Keratinocyte (primary cell): Measurements from ENCODE around the gene MLH1.

Experiments used
- EZH2 ChIP-seq: IDR thresholded peaks from one replicate; pipeline ENCODE4 v1.6.1; 2012; ENCODE audit warnings: inconsistent platforms, mild to moderate bottlenecking, low read length, moderate library complexity
- TF ChIP-seq, protein P1 (sequence below), 3 experiments: IDR thresholded peaks in 1 of 3; conservative IDR thresholded peaks in 1 of 3; optimal IDR thresholded peaks in 1 of 3; 2 replicates in 2 of 3; 3 replicates in 1 of 3; pipeline versions ENCODE3 to v1.5.1; 2011; ENCODE audit warnings: low read length in 3 of 3, mild to moderate bottlenecking in 3 of 3, moderate library complexity in 2 of 3, control low read depth in 1 of 3, inconsistent platforms in 1 of 3; ENCODE audit not compliant: insufficient read depth in 2 of 3; ENCODE audit errors: extremely low read depth in 1 of 3

DNA sequence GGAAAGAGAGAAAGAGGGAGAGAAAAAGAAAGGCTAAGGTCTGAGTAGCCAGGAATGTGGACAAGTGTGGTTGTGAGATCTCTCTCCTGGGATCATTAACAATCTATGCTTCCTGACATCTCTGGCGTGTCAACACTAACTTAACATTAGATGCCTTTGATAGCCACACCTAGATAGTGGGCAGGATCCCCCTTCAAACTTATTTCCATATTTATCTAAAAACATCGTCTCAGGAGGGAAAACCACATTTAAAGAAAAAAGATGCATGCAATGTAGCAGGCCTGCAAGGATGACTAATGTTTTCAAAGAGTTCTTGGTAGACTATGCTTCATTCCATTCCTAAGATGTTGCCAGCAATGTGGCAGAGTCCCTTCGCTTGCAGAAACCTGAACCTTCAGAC lies 80.9 kb downstream of the MLH1 start:
- TF ChIP-seq, protein P1, sequence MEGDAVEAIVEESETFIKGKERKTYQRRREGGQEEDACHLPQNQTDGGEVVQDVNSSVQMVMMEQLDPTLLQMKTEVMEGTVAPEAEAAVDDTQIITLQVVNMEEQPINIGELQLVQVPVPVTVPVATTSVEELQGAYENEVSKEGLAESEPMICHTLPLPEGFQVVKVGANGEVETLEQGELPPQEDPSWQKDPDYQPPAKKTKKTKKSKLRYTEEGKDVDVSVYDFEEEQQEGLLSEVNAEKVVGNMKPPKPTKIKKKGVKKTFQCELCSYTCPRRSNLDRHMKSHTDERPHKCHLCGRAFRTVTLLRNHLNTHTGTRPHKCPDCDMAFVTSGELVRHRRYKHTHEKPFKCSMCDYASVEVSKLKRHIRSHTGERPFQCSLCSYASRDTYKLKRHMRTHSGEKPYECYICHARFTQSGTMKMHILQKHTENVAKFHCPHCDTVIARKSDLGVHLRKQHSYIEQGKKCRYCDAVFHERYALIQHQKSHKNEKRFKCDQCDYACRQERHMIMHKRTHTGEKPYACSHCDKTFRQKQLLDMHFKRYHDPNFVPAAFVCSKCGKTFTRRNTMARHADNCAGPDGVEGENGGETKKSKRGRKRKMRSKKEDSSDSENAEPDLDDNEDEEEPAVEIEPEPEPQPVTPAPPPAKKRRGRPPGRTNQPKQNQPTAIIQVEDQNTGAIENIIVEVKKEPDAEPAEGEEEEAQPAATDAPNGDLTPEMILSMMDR (optimal IDR thresholded peaks at IDR 0.05 in 1 of 3, IDR thresholded peaks at IDR 0.05 in 1 of 3, conservative IDR thresholded peaks at IDR 0.05 in 1 of 3; ENCODE audit: extremely low read depth in 1 of 3, insufficient read depth in 2 of 3, low read length in 3 of 3), result no peak
- TF ChIP-seq EZH2, result no peak
